DND-41 (cell line): ENCODE data around the gene DMRTA2.

Experiments
- CTCF ChIP-seq: IDR thresholded peaks from 2 replicates; pipeline ENCODE4 v1.5.1; 2012; ENCODE audit warnings: borderline replicate concordance, low read length, moderate library complexity, mild to moderate bottlenecking; ENCODE audit not compliant: poor library complexity, severe bottlenecking; ENCODE audit errors: extremely low read depth
- EZH2 ChIP-seq: IDR thresholded peaks from 3 replicates; pipeline ENCODE4 v1.6.1; 2012; ENCODE audit warnings: borderline replicate concordance, low read depth, mild to moderate bottlenecking, moderate library complexity, low read length, inconsistent platforms; ENCODE audit not compliant: severe bottlenecking

GRCh38 chr1:50453266-50453665 is 30.0 kb upstream of the DMRTA2 start:
- TF ChIP-seq CTCF = no peak
- no peak for TF ChIP-seq EZH2
